ENCODE results near the gene LMOD1. TPM values are rescaled to one million over a fixed set of nuclear protein-coding genes. Genes with fewer than 3 reads are reported as not detected.
A peak's percentile ranks its signal among the peaks of the same experiment; 100 is the strongest.

Gene LMOD1
- polyA plus RNA-seq, 1 experiment = 41.1 TPM

DNA sequence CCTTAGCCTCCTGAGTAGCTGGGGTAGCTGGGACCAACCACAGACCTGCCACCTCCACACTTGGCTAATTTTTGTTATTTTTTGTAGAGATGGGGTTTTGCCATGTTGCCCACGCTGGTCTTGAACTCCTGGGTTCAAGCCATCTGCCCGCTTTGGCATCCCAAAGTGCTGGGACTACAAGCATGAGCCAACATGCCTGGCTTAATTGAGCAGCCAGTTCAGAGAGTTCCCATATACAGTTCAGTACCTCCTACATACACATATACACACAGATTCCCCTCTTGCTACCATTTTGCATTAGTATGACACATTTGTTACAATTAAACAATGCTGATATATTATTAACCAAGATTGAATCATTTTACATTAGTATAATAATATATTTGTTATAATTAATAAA lies 39.0 kb upstream of the LMOD1 start:
- CTCF ChIA-PET = interaction anchor here (0.7 to 1.9 kb wide), 5 partner anchors 12 to 248 kb away, joined by 3 to 11 read pairs (median 3); no protein-coding TSS in a partner anchor
- DNase-seq (ENCODE audit: low read depth, low spot score) = no peak
- TF ChIP-seq, protein P1, sequence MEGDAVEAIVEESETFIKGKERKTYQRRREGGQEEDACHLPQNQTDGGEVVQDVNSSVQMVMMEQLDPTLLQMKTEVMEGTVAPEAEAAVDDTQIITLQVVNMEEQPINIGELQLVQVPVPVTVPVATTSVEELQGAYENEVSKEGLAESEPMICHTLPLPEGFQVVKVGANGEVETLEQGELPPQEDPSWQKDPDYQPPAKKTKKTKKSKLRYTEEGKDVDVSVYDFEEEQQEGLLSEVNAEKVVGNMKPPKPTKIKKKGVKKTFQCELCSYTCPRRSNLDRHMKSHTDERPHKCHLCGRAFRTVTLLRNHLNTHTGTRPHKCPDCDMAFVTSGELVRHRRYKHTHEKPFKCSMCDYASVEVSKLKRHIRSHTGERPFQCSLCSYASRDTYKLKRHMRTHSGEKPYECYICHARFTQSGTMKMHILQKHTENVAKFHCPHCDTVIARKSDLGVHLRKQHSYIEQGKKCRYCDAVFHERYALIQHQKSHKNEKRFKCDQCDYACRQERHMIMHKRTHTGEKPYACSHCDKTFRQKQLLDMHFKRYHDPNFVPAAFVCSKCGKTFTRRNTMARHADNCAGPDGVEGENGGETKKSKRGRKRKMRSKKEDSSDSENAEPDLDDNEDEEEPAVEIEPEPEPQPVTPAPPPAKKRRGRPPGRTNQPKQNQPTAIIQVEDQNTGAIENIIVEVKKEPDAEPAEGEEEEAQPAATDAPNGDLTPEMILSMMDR (IDR thresholded peaks at IDR 0.05; ENCODE audit: low read depth, low read length) = no peak
- POLR2A ChIA-PET = interaction anchor here (0.7 kb wide), 2 partner anchors 364 to 368 kb away, joined by 4 read pairs; no protein-coding TSS in a partner anchor
- Histone ChIP-seq H3K9me3 (ENCODE audit: control insufficient read depth, insufficient read depth, low read length) (no peaks in the 10 kb centered on the region), H3K27me3 (ENCODE audit: control insufficient read depth, insufficient read depth, low read length) (no peaks in the 10 kb centered on the region), H3K4me3 (ENCODE audit: low read depth, low read length) (no peak overlapping the region), H3K27ac (ENCODE audit: low read depth, low read length) (no peak overlapping the region)

DNA sequence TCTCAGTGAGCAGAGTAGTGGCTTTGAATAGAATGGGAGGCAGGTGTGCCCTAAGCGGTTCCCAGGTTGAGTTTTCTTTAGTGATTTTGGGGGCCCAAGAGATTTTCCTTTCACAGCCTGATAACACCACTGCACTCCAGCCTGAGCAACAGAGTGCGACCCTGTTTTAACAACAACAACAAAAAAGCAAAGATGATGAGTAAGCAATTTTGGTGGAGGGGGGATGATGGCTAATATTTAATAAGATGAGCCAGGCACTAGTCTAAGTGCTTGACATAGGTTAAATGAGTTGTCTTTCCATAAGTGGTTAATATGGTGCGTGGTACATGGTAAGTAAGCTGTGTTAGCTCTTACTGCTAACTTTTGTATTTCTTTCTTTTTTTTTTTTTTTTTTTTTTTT lies 38.1 kb upstream of the LMOD1 start:
- CTCF ChIA-PET = interaction anchor here (0.6 to 1.9 kb wide), 3 partner anchors 11 to 456 kb away, joined by 3 to 11 read pairs (median 5); no protein-coding TSS in a partner anchor

DNA sequence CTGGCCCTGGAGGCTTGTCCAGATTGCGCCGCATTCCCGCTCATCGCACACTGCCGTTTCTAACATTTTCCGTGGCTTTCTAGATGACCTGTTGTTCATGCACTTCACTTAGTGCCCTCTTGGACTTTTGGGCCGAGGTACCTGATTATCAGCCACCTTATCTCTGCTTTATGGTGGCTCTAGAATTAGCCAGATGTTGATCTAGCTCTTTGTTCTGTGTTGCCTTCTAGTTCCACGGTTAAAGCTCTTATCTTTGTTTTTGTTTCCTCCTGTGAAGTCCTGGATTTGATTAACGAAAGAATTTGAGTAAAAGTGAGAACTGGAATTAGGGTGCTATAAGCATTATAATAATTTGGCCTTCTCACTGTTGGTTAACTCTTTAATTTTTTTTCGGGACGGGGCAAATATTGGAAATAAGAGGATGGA lies 37.0 kb upstream of the LMOD1 start:
- peak overlapping the region; percentile 88 for H3K4me3 ChIP-seq (ENCODE audit: low read depth, low read length)
- H3K27ac ChIP-seq (ENCODE audit: low read depth, low read length) = peak overlapping the region; percentile 61
- TF ChIP-seq, protein P1 (IDR thresholded peaks at IDR 0.05; ENCODE audit: low read depth, low read length) = no peak
- no peak for DNase-seq (ENCODE audit: low read depth, low spot score)
- no peaks in the 10 kb centered on the region for H3K9me3 ChIP-seq (ENCODE audit: control insufficient read depth, insufficient read depth, low read length)
- ChIA-PET POLR2A (interaction anchor here (1.1 kb wide), 1 partner anchor 66 kb away, joined by 3 read pairs; no protein-coding TSS in a partner anchor), CTCF (interaction anchor here (0.8 to 2.2 kb wide), 4 partner anchors 17 to 103 kb away, joined by 3 to 8 read pairs (median 4); no protein-coding TSS in a partner anchor)
- no peaks in the 10 kb centered on the region for H3K27me3 ChIP-seq (ENCODE audit: control insufficient read depth, insufficient read depth, low read length)

More for the DNA sequence above, 38.1 kb upstream of the LMOD1 start:
- DNase-seq (ENCODE audit: low read depth, low spot score) = no peak
- H3K27me3 ChIP-seq (ENCODE audit: control insufficient read depth, insufficient read depth, low read length) = no peaks in the 10 kb centered on the region
- H3K27ac ChIP-seq (ENCODE audit: low read depth, low read length) = no peak overlapping the region
- POLR2A ChIA-PET = no interaction called here
- peak overlapping the region; percentile 88; the same call in 1 of the 2 replicates for H3K4me3 ChIP-seq (ENCODE audit: low read depth, low read length)
- no peaks in the 10 kb centered on the region for H3K9me3 ChIP-seq (ENCODE audit: control insufficient read depth, insufficient read depth, low read length)
- TF ChIP-seq, protein P1 (IDR thresholded peaks at IDR 0.05; ENCODE audit: low read depth, low read length) = no peak

DNA sequence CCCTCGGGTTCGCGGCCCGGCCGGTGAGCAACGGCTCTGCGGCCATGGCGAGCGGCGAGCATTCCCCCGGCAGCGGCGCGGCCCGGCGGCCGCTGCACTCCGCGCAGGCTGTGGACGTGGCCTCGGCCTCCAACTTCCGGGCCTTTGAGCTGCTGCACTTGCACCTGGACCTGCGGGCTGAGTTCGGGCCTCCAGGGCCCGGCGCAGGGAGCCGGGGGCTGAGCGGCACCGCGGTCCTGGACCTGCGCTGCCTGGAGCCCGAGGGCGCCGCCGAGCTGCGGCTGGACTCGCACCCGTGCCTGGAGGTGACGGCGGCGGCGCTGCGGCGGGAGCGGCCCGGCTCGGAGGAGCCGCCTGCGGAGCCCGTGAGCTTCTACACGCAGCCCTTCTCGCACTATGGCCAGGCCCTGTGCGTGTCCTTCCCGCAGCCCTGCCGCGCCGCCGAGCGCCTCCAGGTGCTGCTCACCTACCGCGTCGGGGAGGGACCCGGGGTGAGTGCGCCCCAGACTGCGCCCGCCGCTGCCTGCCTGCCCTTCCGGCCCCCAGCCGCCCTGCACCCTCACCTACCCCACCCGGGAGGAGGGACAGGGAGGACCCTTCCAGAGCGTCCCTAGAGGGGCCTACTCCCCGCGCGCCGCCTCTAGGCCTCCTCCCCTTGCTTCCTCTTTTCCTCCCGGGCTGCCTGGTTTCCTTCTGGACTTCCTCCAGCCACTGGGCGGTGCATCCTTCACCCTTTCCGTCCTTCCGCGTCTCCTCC lies 36.5 kb upstream of the LMOD1 start, which contains the start of gene RNPEP:
Gene RNPEP (plus strand): TSS at position 26 of the 757 bp plus-strand sequence. CDS start 19 bp downstream, at position 45.
- Histone ChIP-seq H3K4me3 (ENCODE audit: low read depth, low read length) (peak within 1 kb of the TSS; percentile 88), H3K27ac (ENCODE audit: low read depth, low read length) (peak within 1 kb of the TSS; percentile 61), H3K27me3 (ENCODE audit: control insufficient read depth, insufficient read depth, low read length) (no peaks in the 10 kb centered on the region), H3K9me3 (ENCODE audit: control insufficient read depth, insufficient read depth, low read length) (no peaks in the 10 kb centered on the region)
- POLR2A ChIA-PET = interaction anchor here (0.6 to 1.1 kb wide), 3 partner anchors 43 to 87 kb away, joined by 3 to 4 read pairs (median 4); no protein-coding TSS in a partner anchor
- peak; percentile 43 for DNase-seq (ENCODE audit: low read depth, low spot score)
- CTCF ChIA-PET = interaction anchor here (0.5 to 2.2 kb wide), 7 partner anchors 17 to 405 kb away, joined by 3 to 8 read pairs (median 3); no protein-coding TSS in a partner anchor
- TF ChIP-seq, protein P1 (IDR thresholded peaks at IDR 0.05; ENCODE audit: low read depth, low read length) = peak; percentile 25; the same call in 1 of the 2 replicates

Data from AG04450 (cell line).